Heart left ventricle (tissue), 13 donors: ENCODE measurements around the gene DYRK2.

Source experiments
- CTCF ChIP-seq, 12 donors: fragments of 200-600 bp; sonication (generic) in 4 of 12; IDR thresholded peaks; one replicate each; pipeline versions ENCODE4 v1.5.0 to v1.8.0; 2018 to 2022; ENCODE audit warnings: antibody characterized with exemption in 12 of 12, mild to moderate bottlenecking in 5 of 12
- POLR2A ChIP-seq, 2 donors: fragments of 450-650 bp; IDR thresholded peaks; one replicate each; pipeline ENCODE4 v1.6.1; 2017; ENCODE audit warnings: antibody characterized with exemption in 2 of 2, mild to moderate bottlenecking in 2 of 2, moderate library complexity in 2 of 2
- donor health status: ischemic (EF 13 %, LVEDD 7.1; RV severe dilation, severe dysfunction).
- donor health status: DM: no; HTN: yes; CAD: no.
- donor health status: DM: no; HTN: no; CAD: no.
- donor health status: ischemic (EF 25% LVEDD 6.9; RV normal size, moderate dysfunction).
- donor health status: ischemic (EF 25% LVEDD 5.7; RV mildly dilated, moderate dysfunction).
- donor health status: ischemic (EF 35%, LVEDD 5.7; RV mildly dilated, moderate dysfunction).
- donor health status: nonischemic (EF 11% LVEDD 7.7; RV severe dilation, severe dysfunction).
- donor health status: DM: yes; HTN: yes; CAD: no.
- donor health status: PGD.
- donor health status: ischemic (EF 29% LVEDD 5.4; RV normal size, mild dysfunction).
- donor health status: nonischemic (EF 23%, LVEDD 6.1; RV moderate dilation, normal function).

- TF ChIP-seq POLR2A (IDR thresholded peaks at IDR 0.05) = no peak
- no peak for TF ChIP-seq CTCF (IDR thresholded peaks at IDR 0.05)
Observed at GRCh38 chr12:67676624-67677023, 28.1 kb downstream of the DYRK2 start.
